ENCODE measurements around the gene LRG1.

The LRG1 gene

GRCh38 chr19:4554717-4555116, 14.9 kb upstream of the LRG1 start:
- TF ChIP-seq CEBPB (IDR thresholded peaks at IDR 0.05) (no peak), TCF12 (IDR thresholded peaks at IDR 0.05; ENCODE audit: low read depth) (no peak), EP300 (IDR thresholded peaks at IDR 0.05; ENCODE audit: borderline replicate concordance) (no peak), CREB1 (IDR thresholded peaks at IDR 0.05; ENCODE audit: low read depth) (no peak), YY1 (IDR thresholded peaks at IDR 0.05; ENCODE audit: low read depth) (no peak), FOXM1 (IDR thresholded peaks at IDR 0.05; ENCODE audit: borderline replicate concordance, low read depth) (no peak), TEAD4 (IDR thresholded peaks at IDR 0.05) (no peak), USF1 (IDR thresholded peaks at IDR 0.05) (no peak), ZBTB7A (IDR thresholded peaks at IDR 0.05; ENCODE audit: low read depth) (no peak), RAD21 (IDR thresholded peaks at IDR 0.05; ENCODE audit: low read depth) (no peak), REST (IDR thresholded peaks at IDR 0.05; ENCODE audit: low read depth) (no peak)

DNA sequence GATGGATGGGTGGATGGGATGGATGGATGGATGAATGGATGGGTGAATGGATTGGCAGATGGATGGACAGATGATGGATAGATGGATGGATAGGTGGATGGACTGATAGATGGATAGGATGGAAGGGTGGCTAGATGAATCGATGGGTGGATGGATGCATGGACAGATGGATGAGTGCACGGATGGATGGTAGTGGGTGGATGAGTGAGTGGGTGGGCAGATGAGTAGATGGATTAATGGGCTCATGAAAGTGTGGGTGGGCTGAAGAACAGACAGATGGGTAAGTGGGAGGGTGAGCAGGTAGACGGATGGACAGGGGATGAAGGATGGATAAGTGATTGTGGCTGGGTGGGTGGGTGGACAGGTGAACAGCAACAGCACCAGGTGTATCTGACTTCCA, 13.9 kb upstream of the LRG1 start:
- TF ChIP-seq EGR1 (IDR thresholded peaks at IDR 0.05), result no peak

DNA sequence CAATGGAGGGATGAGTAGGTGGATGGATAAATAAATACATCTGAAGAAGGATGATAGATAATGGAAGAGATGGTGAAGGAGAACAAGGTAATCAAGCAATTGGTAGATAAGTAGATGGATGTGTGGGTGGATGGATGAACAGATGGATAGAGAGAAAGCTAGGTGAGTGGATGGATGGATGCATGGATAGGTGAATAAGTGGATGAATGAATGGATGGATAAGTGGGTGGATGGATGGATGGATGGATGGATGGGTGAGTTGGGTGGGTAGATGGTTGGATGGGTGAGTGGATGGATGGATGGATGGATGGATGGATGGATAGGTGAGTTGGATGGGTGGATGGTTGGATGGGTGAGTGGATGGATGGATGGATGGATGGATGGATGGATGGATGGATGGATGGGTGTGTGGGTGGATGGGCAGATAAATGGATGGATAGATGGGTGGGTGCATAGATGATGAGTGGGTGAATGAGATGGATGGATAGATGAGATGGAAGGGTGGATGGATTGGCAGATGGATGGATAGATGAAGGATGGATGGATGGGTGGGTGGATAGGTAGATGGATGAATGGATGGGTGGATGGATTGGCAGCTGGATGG, 13.4 kb upstream of the LRG1 start:
- TF ChIP-seq YY1 (IDR thresholded peaks at IDR 0.05; ENCODE audit: low read depth), result no peak
- no peak for TF ChIP-seq USF1 (IDR thresholded peaks at IDR 0.05)
- no peak for TF ChIP-seq TAF1 (IDR thresholded peaks at IDR 0.05; ENCODE audit: low read depth)
- no peak for TF ChIP-seq TEAD4 (IDR thresholded peaks at IDR 0.05)
- no peak for TF ChIP-seq EGR1 (IDR thresholded peaks at IDR 0.05)
- no peak for TF ChIP-seq CEBPB (IDR thresholded peaks at IDR 0.05)
- no peak for TF ChIP-seq ZBTB7A (IDR thresholded peaks at IDR 0.05; ENCODE audit: low read depth)
- TF ChIP-seq TCF12 (IDR thresholded peaks at IDR 0.05; ENCODE audit: low read depth), result no peak
- no peak for TF ChIP-seq NFIC (IDR thresholded peaks at IDR 0.05)
- no peak for TF ChIP-seq CREB1 (IDR thresholded peaks at IDR 0.05; ENCODE audit: low read depth)
- TF ChIP-seq FOXM1 (IDR thresholded peaks at IDR 0.05; ENCODE audit: borderline replicate concordance, low read depth), result no peak

DNA sequence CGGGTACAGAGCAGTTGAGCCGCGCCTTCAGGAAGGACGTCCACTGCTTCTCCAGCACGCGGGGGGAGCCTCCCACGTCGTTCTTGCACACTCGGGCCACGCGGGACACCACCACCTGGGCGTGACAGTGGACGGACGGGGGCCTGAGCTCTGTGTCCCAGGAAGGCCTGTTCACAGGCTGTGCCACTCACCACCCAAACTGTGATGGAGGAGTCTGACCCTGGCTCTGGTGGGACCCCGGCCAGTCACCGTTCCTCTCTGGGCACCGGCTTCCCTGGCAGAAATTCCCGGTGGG, 12.6 kb upstream of the LRG1 start:
- TF ChIP-seq, protein P1, sequence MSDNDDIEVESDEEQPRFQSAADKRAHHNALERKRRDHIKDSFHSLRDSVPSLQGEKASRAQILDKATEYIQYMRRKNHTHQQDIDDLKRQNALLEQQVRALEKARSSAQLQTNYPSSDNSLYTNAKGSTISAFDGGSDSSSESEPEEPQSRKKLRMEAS (IDR thresholded peaks at IDR 0.05), result no peak
- TF ChIP-seq TEAD4 (IDR thresholded peaks at IDR 0.05), result no peak
- TF ChIP-seq ZBTB7A (IDR thresholded peaks at IDR 0.05; ENCODE audit: low read depth), result no peak
- no peak for TF ChIP-seq TAF1 (IDR thresholded peaks at IDR 0.05; ENCODE audit: low read depth)
- no peak for TF ChIP-seq EGR1 (IDR thresholded peaks at IDR 0.05)
- TF ChIP-seq CREB1 (IDR thresholded peaks at IDR 0.05; ENCODE audit: low read depth), result no peak
- TF ChIP-seq FOXM1 (IDR thresholded peaks at IDR 0.05; ENCODE audit: borderline replicate concordance, low read depth), result no peak
- TF ChIP-seq CEBPB (IDR thresholded peaks at IDR 0.05), result no peak
- no peak for TF ChIP-seq TCF12 (IDR thresholded peaks at IDR 0.05; ENCODE audit: low read depth)

DNA sequence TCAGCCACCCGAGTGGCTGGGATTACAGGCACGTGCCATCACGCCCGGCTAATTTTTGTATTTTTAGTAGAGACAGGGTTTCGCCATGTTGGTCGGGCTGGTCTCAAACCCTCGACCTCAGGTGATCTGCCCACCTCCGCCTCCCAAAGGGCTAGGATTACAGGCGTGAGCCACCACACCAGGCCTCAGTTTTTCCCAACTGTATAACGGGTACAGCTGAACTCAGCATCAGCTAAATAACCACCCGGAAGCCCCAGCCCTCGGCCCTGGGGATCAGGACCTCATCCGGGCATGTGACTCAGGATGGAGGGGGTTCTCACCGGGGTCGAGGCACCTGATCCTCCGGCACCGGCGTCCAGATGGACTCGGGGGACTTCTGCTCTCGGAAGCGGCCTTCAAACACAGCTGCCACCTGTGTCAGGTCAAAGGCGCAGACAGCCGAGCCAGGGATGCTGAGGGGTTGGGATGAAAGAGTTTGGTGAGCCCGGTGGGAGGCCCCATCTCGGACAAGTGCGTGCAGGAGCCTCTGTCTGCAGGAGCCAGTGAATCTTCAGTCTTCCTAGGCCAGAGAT, 10.7 kb upstream of the LRG1 start:
- TF ChIP-seq USF1 (IDR thresholded peaks at IDR 0.05), result no peak
- no peak for TF ChIP-seq TAF1 (IDR thresholded peaks at IDR 0.05; ENCODE audit: low read depth)
- TF ChIP-seq EP300 (IDR thresholded peaks at IDR 0.05; ENCODE audit: borderline replicate concordance), result no peak
- TF ChIP-seq NFIC (IDR thresholded peaks at IDR 0.05), result no peak
- TF ChIP-seq TCF12 (IDR thresholded peaks at IDR 0.05; ENCODE audit: low read depth), result no peak
- TF ChIP-seq CREB1 (IDR thresholded peaks at IDR 0.05; ENCODE audit: low read depth), result no peak
- no peak for TF ChIP-seq ZBTB7A (IDR thresholded peaks at IDR 0.05; ENCODE audit: low read depth)
- TF ChIP-seq FOXM1 (IDR thresholded peaks at IDR 0.05; ENCODE audit: borderline replicate concordance, low read depth), result no peak
- no peak for TF ChIP-seq REST (IDR thresholded peaks at IDR 0.05; ENCODE audit: low read depth)
- TF ChIP-seq, protein P1 (IDR thresholded peaks at IDR 0.05), result no peak
- no peak for TF ChIP-seq CEBPB (IDR thresholded peaks at IDR 0.05)
- TF ChIP-seq RAD21 (IDR thresholded peaks at IDR 0.05; ENCODE audit: low read depth), result no peak
- TF ChIP-seq EGR1 (IDR thresholded peaks at IDR 0.05), result no peak
- TF ChIP-seq TEAD4 (IDR thresholded peaks at IDR 0.05), result no peak
- no peak for TF ChIP-seq YY1 (IDR thresholded peaks at IDR 0.05; ENCODE audit: low read depth)
